T1000 (cell line): ENCODE data around the gene HOMER2.
"Not testable (repeated sequence)": the region's sequence is repeated elsewhere in the genome, so short reads cannot be mapped to it uniquely, and the experiment has no call there.

Source experiments
- DNase-seq: peaks from one replicate; lab custom pipeline; 2025; ENCODE audit warnings: mixed read lengths; lab: John Stamatoyannopoulos, UW

HOMER2 gene

GRCh38 chr15:82831894-82832600 is 120.5 kb downstream of the HOMER2 start:
- DNase-seq: no peak

- DNase-seq: no peak
Measured at GRCh38 chr15:82830427-82831173, 121.9 kb downstream of the HOMER2 start.

GRCh38 chr15:82829234-82829633 is 123.3 kb downstream of the HOMER2 start:
- DNase-seq: no peak

- no peak for DNase-seq
Measured at GRCh38 chr15:82828075-82828474, 124.4 kb downstream of the HOMER2 start.

- DNase-seq: no peak
Measured at GRCh38 chr15:82823049-82823448, 129.5 kb downstream of the HOMER2 start.

GRCh38 chr15:82821851-82822250 is 130.7 kb downstream of the HOMER2 start:
- not testable (repeated sequence) for DNase-seq

- not testable (repeated sequence) for DNase-seq
Measured at GRCh38 chr15:82821396-82821795, 131.1 kb downstream of the HOMER2 start.

- no peak for DNase-seq
Measured at GRCh38 chr15:82820128-82820527, 132.4 kb downstream of the HOMER2 start.

GRCh38 chr15:82812994-82813393 is 139.5 kb downstream of the HOMER2 start:
- no peak for DNase-seq

GRCh38 chr15:82810890-82811426 is 141.6 kb downstream of the HOMER2 start:
- DNase-seq: no peak

GRCh38 chr15:82810061-82810889 is 142.2 kb downstream of the HOMER2 start:
- DNase-seq: no peak

- DNase-seq: peak; percentile 91
Measured at GRCh38 chr15:82809308-82810060, 143.0 kb downstream of the HOMER2 start, which contains the start of gene WHAMM. Gene WHAMM, plus strand, starts transcription at chr15:82809628. Its CDS starts 99 bp downstream, at chr15:82809727.

- no peak for DNase-seq
Measured at GRCh38 chr15:82808634-82809041, 143.9 kb downstream of the HOMER2 start.

- no peak for DNase-seq
Measured at GRCh38 chr15:82807920-82808633, 144.4 kb downstream of the HOMER2 start.

GRCh38 chr15:82805994-82806406 is 146.5 kb downstream of the HOMER2 start, which contains the start of gene FSD2:
Gene FSD2, minus strand, starts transcription at chr15:82806069. Its CDS starts 18,679 bp downstream, at chr15:82787390.
- no peak for DNase-seq

- DNase-seq: no peak
Measured at GRCh38 chr15:82804575-82804949, 148.0 kb downstream of the HOMER2 start.

GRCh38 chr15:82803793-82804574 is 148.5 kb downstream of the HOMER2 start:
- no peak for DNase-seq

- DNase-seq: no peak
Measured at GRCh38 chr15:82802497-82802896, 150.0 kb downstream of the HOMER2 start.

- no peak for DNase-seq
Measured at GRCh38 chr15:82799183-82799841, 153.2 kb downstream of the HOMER2 start.
